Stimulated activated naive B cell treated with anti-CD40 and anti-IgM and Interleukin-4, amounts not matched to agents 10 μg/mL and 1 μg/mL and 100 μg/mL, for 72 hours (primary cell): Measurements from ENCODE around the gene POP7.

Source experiments
- ATAC-seq, 2 donors: fragments of 150-1000 bp; cut with Tn5 transposase; replicated peaks; 2 replicates each; pipeline ENCODE4 v1.10.0; 2021; ENCODE audit warnings: moderate library complexity in 1 of 2
- DNase-seq: peaks from one replicate; pipeline ENCODE4 v3.0.0; 2021
- H3K27ac Mint-ChIP-seq: one replicate; pipeline ENCODE4 v1.8.0; 2022; ENCODE audit warnings: mild to moderate bottlenecking, mixed read lengths
- H3K27me3 Mint-ChIP-seq, 2 donors: one replicate each; pipeline ENCODE4 v1.8.0; 2022; ENCODE audit warnings: mixed read lengths in 2 of 2
- H3K36me3 Mint-ChIP-seq, 2 donors: one replicate each; pipeline ENCODE4 v1.8.0; 2022; ENCODE audit warnings: mixed read lengths in 2 of 2, mild to moderate bottlenecking in 1 of 2
- H3K4me1 Mint-ChIP-seq, 2 donors: one replicate each; pipeline ENCODE4 v1.8.0; 2022; ENCODE audit warnings: mixed read lengths in 2 of 2, mild to moderate bottlenecking in 1 of 2
- H3K4me3 Mint-ChIP-seq, 2 donors: one replicate each; pipeline ENCODE4 v1.8.0; 2022; ENCODE audit warnings: mild to moderate bottlenecking in 2 of 2, mixed read lengths in 2 of 2, moderate library complexity in 1 of 2
- H3K9me3 Mint-ChIP-seq, 2 donors: one replicate each; pipeline ENCODE4 v1.8.0; 2022; ENCODE audit warnings: mixed read lengths in 2 of 2, mild to moderate bottlenecking in 1 of 2

The POP7 gene

GRCh38 chr7:100683659-100684533, 22.0 kb upstream of the POP7 start:
- ATAC-seq (no peak), DNase-seq (no peak)
- Mint-ChIP-seq H3K4me3 (no peak overlapping the region), H3K27me3 (no peaks in the 10 kb centered on the region), H3K9me3 (no peaks in the 10 kb centered on the region), H3K36me3 (peaks cover 32 to 47% of the 10 kb centered on the region in 2 donors), H3K27ac (peak overlapping the region; percentile 82), H3K4me1 (peaks cover 9 to 38% of the 10 kb centered on the region in 2 donors)

GRCh38 chr7:100684534-100685042, 21.3 kb upstream of the POP7 start:
- no peak for ATAC-seq
- no peaks in the 10 kb centered on the region for H3K27me3 Mint-ChIP-seq

GRCh38 chr7:100685049-100685605, 20.8 kb upstream of the POP7 start:
- Mint-ChIP-seq H3K4me3 (no peak overlapping the region), H3K27me3 (no peaks in the 10 kb centered on the region), H3K4me1 (peaks cover 19 to 39% of the 10 kb centered on the region in 2 donors), H3K36me3 (peaks cover 26 to 46% of the 10 kb centered on the region in 2 donors), H3K27ac (peak overlapping the region; percentile 67), H3K9me3 (no peaks in the 10 kb centered on the region)
- DNase-seq = no peak
- ATAC-seq = no peak

More at GRCh38 chr7:100684534-100685042, 21.3 kb upstream of the POP7 start:
- Mint-ChIP-seq H3K27ac (no peak overlapping the region), H3K36me3 (peaks cover 29 to 49% of the 10 kb centered on the region in 2 donors), H3K4me1 (peaks cover 15 to 39% of the 10 kb centered on the region in 2 donors), H3K4me3 (no peak overlapping the region), H3K9me3 (no peaks in the 10 kb centered on the region)
- DNase-seq = no peak

- no peak for DNase-seq
- Mint-ChIP-seq H3K4me1 (peaks cover 19 to 35% of the 10 kb centered on the region in 2 donors), H3K4me3 (no peak overlapping the region), H3K27ac (peak overlapping the region; percentile 67), H3K27me3 (no peaks in the 10 kb centered on the region), H3K36me3 (peaks cover 24 to 41% of the 10 kb centered on the region in 2 donors), H3K9me3 (no peaks in the 10 kb centered on the region)
- ATAC-seq = no peak
Measured at GRCh38 chr7:100685631-100686145, 20.2 kb upstream of the POP7 start.

GRCh38 chr7:100686201-100686821, 19.6 kb upstream of the POP7 start:
- H3K27ac Mint-ChIP-seq = no peak overlapping the region
- H3K36me3 Mint-ChIP-seq = peaks cover 24 to 41% of the 10 kb centered on the region in 2 donors
- H3K4me1 Mint-ChIP-seq = peaks cover 22 to 34% of the 10 kb centered on the region in 2 donors
- H3K27me3 Mint-ChIP-seq = no peaks in the 10 kb centered on the region
- no peak overlapping the region for H3K4me3 Mint-ChIP-seq
- no peak for DNase-seq
- ATAC-seq = no peak
- no peaks in the 10 kb centered on the region for H3K9me3 Mint-ChIP-seq

- Mint-ChIP-seq H3K27ac (peak overlapping the region; percentile 86), H3K4me1 (peaks cover 25 to 33% of the 10 kb centered on the region in 2 donors), H3K4me3 (no peak overlapping the region), H3K36me3 (peaks cover 20 to 39% of the 10 kb centered on the region in 2 donors), H3K9me3 (no peaks in the 10 kb centered on the region), H3K27me3 (no peaks in the 10 kb centered on the region)
- no peak for DNase-seq
- no peak for ATAC-seq
Measured at GRCh38 chr7:100686822-100687211, 19.1 kb upstream of the POP7 start.

- no peak overlapping the region for H3K4me3 Mint-ChIP-seq
- peaks cover 28 to 35% of the 10 kb centered on the region in 2 donors for H3K4me1 Mint-ChIP-seq
- no peaks in the 10 kb centered on the region for H3K9me3 Mint-ChIP-seq
- peaks cover 20 to 40% of the 10 kb centered on the region in 2 donors for H3K36me3 Mint-ChIP-seq
- no peak overlapping the region for H3K27ac Mint-ChIP-seq
- ATAC-seq (no peak), DNase-seq (no peak)
- no peaks in the 10 kb centered on the region for H3K27me3 Mint-ChIP-seq
Measured at GRCh38 chr7:100687261-100687660, 18.7 kb upstream of the POP7 start.

- peaks cover 20 to 40% of the 10 kb centered on the region in 2 donors for H3K36me3 Mint-ChIP-seq
- peak overlapping the region; percentile 82 for H3K27ac Mint-ChIP-seq
- no peak for DNase-seq
Measured at GRCh38 chr7:100687751-100688300, 18.1 kb upstream of the POP7 start.

GRCh38 chr7:100688326-100688860, 17.5 kb upstream of the POP7 start:
- DNase-seq (no peak), ATAC-seq (no peak)
- no peaks in the 10 kb centered on the region for H3K9me3 Mint-ChIP-seq
- peak overlapping the region; percentile 82 for H3K27ac Mint-ChIP-seq
- peaks cover 37 to 47% of the 10 kb centered on the region in 2 donors for H3K4me1 Mint-ChIP-seq
- peaks cover 23 to 42% of the 10 kb centered on the region in 2 donors for H3K36me3 Mint-ChIP-seq
- H3K4me3 Mint-ChIP-seq = no peak overlapping the region
- H3K27me3 Mint-ChIP-seq = no peaks in the 10 kb centered on the region

More at GRCh38 chr7:100687751-100688300, 18.1 kb upstream of the POP7 start:
- Mint-ChIP-seq H3K4me1 (peaks cover 34 to 41% of the 10 kb centered on the region in 2 donors), H3K9me3 (no peaks in the 10 kb centered on the region), H3K4me3 (no peak overlapping the region), H3K27me3 (no peaks in the 10 kb centered on the region)
- ATAC-seq = no peak

- Mint-ChIP-seq H3K27me3 (no peaks in the 10 kb centered on the region), H3K27ac (peak overlapping the region; percentile 82), H3K4me1 (peaks cover 37 to 47% of the 10 kb centered on the region in 2 donors), H3K4me3 (peak overlapping the region; percentile 38 to 63), H3K9me3 (no peaks in the 10 kb centered on the region), H3K36me3 (peaks cover 19 to 41% of the 10 kb centered on the region in 2 donors)
- DNase-seq (peak; percentile 79), ATAC-seq (peak; percentile 65 to 72)
Measured at GRCh38 chr7:100689230-100690135, 16.4 kb upstream of the POP7 start.

GRCh38 chr7:100691676-100692577, 14.0 kb upstream of the POP7 start:
- Mint-ChIP-seq H3K27me3 (no peaks in the 10 kb centered on the region), H3K36me3 (peaks cover 9 to 30% of the 10 kb centered on the region in 2 donors), H3K9me3 (no peaks in the 10 kb centered on the region), H3K27ac (peak overlapping the region; percentile 96), H3K4me1 (peaks cover 45 to 62% of the 10 kb centered on the region in 2 donors), H3K4me3 (peak overlapping the region; percentile 96 to 98)
- ATAC-seq (peak; percentile 58 to 60), DNase-seq (peak; percentile 64)

- H3K4me1 Mint-ChIP-seq = peaks cover 45 to 62% of the 10 kb centered on the region in 2 donors
- peaks cover 9 to 29% of the 10 kb centered on the region in 2 donors for H3K36me3 Mint-ChIP-seq
Measured at GRCh38 chr7:100692578-100692961, 13.4 kb upstream of the POP7 start.

More at GRCh38 chr7:100692578-100692961, 13.4 kb upstream of the POP7 start:
- Mint-ChIP-seq H3K27me3 (no peaks in the 10 kb centered on the region), H3K4me3 (peak overlapping the region; percentile 96 to 98), H3K27ac (peak overlapping the region; percentile 96), H3K9me3 (no peaks in the 10 kb centered on the region)
- DNase-seq = no peak
- ATAC-seq = no peak
